GM19455 (cell line): ENCODE data around the gene GALNT15.
A peak's percentile ranks its signal among the peaks of the same experiment; 100 is the strongest.

ENCODE experiments used
- ATAC-seq: cut with Tn5 transposase; IDR thresholded peaks from one replicate; pipeline ENCODE4 v1.9.1; 2021; ENCODE audit not compliant: unreplicated experiment

Gene GALNT15, protein sequence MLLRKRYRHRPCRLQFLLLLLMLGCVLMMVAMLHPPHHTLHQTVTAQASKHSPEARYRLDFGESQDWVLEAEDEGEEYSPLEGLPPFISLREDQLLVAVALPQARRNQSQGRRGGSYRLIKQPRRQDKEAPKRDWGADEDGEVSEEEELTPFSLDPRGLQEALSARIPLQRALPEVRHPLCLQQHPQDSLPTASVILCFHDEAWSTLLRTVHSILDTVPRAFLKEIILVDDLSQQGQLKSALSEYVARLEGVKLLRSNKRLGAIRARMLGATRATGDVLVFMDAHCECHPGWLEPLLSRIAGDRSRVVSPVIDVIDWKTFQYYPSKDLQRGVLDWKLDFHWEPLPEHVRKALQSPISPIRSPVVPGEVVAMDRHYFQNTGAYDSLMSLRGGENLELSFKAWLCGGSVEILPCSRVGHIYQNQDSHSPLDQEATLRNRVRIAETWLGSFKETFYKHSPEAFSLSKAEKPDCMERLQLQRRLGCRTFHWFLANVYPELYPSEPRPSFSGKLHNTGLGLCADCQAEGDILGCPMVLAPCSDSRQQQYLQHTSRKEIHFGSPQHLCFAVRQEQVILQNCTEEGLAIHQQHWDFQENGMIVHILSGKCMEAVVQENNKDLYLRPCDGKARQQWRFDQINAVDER

DNA sequence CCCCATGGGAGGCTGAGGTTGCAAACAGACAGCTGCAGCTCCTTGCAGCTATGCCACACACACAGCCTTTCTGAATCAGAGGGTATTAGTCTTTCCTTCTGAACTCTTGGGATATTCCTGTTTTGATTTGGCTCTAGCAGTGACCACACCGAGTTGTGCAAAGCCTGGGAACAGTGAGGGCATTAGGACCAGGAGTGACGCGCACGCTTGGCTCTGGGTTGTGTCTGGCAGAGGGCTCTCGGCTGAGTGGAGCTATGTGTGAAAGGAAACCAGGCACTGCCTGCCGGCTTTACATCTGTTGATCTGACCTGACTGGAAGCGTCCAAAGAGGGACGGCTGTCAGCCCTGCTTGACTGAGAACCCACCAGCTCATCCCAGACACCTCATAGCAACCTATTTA, at the start of gene GALNT15:
Gene GALNT15, plus strand, starts transcription at position 292 of the 400 bp plus-strand sequence. CDS start 472 bp downstream, outside the sequence.
- ATAC-seq = no peak

DNA sequence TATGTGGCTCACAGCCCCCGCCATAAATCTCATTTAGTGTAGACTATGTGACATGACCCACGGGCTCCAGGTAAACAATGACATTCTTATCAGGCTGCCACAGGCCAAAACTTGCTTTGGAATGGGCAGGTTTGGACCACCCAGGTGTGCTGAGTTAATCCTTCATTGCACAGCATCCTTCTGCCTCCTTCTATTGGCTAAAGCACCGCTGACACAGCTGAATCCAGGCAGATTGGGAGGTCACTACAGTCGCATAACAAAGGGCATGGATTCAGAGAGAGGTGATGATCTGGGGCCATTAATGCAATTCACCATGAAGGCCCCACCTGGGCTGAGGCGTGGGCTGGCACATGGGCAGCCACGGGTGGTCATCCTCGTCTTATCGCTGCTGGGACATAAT, 47.8 kb upstream of the GALNT15 start:
- no peak for ATAC-seq

DNA sequence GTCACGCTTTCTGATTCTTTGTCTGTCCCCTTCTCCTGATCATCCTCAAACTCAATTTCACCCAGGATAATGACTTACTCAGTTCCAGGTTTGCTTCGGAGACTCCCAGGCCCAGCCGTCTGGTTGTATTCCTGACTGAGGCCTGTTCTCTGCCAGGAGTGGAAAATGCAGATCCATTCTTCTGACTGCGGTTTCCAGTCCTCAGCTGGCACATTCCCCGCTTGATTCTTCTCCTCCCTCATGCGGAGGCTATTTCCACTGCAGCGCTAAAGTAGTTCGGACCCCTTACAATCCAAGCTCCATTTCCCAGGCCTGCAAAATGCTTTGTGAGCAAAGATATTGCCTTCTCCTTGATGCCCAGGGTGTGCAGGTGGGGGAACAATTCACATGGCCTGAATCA, 47.2 kb upstream of the GALNT15 start:
- no peak for ATAC-seq

DNA sequence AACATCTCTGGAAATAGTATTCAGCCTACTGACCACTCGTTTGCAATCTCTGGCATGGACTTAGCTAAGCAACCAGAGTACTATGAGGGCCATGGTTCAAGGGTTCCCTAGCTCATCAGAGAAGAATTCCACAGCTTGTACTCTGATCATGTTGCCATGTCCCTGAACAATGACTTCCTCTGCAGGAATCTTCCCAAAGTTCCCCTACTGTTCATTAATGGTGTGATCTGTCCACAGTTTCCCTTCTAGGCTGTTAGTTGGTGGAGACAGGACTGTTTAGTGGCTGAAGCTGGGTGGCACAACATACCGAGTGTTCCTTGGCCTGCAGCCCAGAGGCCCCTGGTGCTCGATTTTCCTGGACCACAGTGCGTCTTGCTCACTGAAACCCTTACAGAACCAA, 44.4 kb upstream of the GALNT15 start:
- no peak for ATAC-seq

DNA sequence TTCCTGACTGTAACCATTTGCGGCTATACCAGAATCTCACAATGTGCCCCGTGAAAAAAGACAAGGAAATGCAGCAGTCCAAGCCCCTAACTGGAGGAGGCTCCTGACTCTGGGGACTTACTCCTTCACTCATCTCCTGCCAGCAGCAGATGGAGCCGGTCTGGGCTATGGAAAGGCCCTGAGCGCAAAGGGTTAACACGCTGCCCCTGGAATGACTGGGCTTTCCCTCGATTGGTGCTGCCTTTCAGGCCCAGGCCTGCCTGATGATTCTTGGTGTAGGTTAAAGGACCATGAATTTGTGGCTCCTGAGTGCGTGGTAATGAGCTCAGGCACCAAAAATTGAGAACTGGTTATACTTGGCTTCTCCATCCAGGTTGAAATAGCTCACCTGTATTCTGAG, 42.3 kb upstream of the GALNT15 start:
- no peak for ATAC-seq

DNA sequence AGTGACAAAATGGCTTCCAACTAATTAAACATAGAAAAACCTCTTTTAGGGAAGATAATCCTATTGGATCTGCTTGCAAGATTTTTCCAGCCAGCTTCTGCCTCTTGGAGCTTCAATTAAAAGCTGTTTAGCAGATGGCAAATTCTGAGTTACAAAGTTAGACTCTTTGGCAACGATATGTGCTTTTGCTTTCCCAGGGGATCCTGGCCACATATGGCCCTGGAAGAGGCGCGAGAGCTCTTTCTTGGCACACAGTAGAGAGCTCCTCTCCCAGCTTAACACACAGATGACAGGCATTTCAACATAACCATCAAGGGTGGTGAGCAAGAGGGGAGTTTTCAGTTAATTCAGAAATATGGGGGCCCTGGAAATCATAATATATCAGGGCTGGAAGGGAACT, 41.6 kb upstream of the GALNT15 start:
- no peak for ATAC-seq

DNA sequence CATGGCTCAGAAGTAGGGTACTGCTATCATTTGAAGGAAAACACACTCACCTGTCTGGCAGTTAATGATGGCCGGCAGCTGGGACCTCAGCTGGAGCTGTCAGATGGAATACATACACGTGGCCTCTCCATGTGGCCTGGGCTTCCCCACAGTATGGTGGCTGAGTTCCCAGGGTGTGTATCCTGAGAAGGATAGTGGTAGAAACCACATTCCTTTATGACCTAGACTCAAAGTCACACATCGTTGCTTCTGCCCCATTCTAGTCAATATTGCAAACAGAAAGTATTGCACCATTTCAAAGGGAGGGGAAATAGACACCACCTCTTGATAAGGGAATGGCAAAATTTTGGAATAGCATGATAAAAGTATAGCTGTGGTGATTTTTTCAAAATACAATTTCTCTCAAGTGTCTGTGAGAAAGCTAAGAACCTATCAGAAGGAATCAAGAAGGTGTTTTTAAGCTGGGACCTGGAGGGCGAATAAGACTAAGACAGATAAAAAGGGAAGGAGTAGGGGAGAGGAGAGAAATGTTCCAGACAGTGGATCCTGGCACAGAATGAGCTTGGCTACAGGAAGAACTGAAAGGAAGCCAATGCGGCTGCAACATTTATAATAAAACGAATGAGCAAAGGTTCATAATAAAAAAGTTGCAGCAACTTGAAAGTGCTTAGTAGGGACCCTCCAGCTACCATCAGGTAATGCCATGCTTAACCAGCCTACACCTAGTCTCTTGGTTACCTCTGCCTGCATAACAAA, 40.1 kb upstream of the GALNT15 start:
- no peak for ATAC-seq

DNA sequence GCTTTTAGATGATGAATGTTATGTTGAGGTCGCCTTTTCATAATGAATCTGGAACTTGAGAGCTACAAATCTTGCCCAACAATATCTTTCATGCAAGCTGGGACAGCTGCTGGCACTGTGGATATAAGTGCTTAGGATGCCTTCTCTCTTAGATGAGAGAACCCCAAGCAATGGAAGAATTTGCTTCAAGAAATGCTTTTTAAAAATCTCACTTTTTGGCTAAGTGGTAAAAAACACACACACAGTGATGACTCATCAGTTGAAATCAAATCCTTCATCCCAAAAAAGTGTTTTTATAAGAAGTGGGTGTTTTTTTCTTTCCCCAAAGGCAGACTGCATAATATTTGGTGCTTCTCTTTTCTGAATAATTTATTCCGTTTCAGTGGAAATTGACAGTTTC, 38.4 kb upstream of the GALNT15 start:
- no peak for ATAC-seq

DNA sequence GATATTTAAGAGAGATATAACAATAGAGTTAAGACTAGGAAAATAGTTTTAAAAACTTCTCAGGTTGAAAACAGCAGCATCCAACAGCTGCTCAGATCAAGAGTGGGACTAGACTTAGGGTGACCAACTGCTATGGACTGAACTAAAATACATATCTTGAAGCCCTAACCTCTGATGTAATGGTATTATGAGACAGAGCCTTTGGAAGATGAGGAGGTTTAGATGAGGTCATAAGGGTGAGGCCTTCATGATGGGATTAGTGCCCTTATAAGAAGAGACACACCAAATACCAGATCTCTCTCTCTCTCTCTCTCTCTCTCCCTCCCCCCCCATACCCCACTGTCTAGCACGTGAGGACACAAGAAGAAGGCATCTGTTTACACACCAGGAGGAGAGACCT, 37.4 kb upstream of the GALNT15 start:
- ATAC-seq = no peak

DNA sequence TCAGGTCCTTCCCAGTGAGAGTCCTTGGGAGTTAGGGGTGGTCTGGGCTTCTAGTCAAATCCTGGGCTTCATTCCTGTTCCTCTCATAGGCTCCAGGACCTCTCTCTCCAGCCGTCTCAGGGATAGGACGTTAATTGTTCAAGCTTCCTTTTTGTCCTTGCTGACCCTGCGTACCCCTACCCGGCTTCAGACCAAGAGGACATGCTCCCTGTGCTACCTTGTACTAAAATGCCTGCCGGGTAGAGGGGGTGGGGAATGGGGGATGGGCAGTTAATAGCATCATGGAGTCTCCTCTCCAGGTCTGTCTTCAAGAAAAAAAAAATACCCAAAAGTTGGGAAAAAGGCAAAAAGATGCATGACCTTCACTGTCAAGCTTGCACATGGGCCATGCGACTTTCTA, 36.5 kb upstream of the GALNT15 start:
- no peak for ATAC-seq

DNA sequence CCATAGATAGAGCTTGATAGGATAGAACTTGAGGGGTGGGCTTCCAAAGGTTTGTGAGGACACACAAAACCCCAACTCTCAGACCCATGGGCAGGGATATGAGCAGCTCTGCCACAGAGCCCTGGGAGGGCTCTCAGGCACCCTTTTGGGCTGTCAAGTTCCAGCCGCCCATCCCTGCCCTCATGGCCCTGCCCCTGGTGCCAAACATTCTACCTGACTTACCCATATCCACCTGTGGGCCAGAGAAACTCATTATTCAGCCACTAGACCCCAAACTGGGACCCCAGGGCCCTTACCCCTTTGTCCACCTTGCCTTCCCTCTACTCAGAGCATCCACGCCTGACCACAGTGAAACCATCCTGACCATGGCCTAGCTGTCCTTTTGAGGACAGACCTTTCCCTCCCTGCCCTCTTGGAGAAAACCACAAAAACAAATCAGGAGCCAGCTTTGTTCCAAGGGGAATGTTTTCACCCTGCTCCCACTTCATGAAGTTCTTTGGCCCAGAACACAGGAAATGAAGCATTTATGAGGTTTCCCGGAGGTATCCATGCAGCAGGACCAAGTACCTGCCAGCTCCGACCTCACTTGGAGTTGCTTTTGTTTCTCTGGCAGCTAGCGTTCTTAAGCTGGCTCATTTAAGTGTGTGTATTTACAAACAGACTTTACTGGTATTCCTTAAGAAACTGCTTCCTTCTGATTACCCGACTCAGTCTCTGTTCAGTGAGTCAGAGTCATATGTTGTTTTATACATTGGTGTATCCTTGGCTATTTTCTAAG, 34.2 kb upstream of the GALNT15 start:
- no peak for ATAC-seq

DNA sequence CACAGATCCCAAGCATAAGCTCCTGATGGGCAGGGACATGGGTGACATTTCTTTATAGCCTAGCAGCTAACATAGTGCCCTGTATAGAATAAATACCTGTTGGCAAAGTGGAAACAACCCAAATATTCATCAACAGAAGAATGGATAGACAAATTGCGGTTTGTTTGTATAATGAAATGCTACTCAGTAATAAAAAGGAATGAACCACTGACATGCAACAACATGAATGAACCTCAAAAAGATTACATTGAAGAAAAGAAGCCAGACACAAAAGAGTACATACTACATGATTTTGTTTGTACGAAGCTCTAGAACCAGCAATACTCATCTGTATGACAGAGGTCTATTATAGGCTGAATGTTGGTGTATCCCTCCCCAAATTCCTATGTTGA, 33.6 kb upstream of the GALNT15 start:
- ATAC-seq = no peak

DNA sequence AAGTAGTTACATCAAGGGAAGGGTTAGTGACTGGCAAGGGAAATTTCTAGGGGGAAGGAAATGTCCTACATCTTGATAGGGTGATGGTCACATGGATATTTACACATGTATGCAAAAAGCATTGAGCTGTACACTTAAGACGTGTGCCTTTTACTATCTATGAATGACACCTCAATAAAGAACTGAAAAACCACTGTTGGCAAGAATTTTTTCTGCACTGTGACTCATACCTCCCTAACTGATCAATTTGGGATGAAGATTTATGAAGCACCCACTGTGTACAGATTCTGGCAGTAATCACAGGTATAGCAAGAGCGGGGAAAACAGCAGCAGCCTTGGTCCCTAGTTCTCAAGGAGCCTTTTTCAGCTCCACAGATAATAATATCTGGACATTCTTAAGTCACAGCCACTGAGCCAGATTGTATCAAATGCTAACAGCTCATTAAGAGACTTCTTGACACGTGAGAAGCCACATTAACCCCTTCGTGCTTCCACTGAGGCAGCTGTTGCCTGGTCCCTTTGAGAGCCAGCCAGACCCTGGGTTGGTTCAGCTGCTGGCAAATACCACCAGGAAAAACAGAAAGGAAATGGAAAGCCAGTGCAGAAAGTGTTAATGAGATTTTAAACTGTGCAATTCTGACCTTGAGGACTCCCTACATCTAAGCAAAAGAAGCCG, 32.0 kb upstream of the GALNT15 start:
- no peak for ATAC-seq

DNA sequence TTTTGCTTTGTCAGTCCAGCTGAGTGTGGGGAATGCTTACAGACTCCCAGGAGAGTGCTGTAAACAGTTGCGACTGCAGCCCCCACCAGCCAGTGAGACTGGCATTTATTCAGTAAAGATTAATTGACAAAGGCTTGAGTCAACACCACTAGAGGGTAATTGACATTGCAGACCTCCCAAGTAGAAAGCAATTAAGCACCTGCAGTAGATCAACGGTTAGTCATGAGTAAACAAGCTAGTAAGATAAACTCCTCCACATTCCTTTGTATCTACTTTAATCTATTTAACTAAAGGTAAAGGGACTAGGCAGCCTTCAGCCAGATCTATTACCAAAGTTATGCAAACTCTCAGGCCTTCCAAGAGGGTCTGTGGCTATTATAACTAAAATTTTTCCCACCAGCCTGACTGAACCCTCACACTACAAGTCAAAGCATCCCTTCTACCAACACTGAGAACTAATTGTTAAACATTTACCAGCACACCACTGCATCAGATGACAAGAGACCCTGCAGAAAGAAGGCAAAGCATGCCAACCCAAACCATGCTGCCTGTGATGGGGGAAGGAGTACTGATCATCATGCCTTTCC, 30.5 kb upstream of the GALNT15 start:
- ATAC-seq = no peak

DNA sequence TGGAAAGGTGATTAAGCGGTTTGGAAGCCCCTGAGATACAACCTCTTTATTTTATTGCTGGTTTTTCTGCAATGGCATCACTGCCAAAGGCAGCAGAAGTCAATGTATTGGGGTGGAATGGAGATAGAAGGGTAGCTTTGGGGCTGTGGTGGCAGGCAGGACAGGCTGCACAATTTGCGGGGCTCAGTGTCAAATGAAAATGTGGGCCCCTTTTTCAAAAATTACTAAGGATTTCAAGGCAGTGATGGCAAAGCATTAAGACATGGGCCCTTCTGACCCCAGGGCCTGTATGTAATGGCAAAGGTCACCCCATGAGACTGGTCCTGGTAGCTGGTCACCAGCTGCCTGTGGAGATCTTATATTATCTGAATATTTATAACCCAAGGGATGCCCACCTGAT, 29.3 kb upstream of the GALNT15 start:
- no peak for ATAC-seq

DNA sequence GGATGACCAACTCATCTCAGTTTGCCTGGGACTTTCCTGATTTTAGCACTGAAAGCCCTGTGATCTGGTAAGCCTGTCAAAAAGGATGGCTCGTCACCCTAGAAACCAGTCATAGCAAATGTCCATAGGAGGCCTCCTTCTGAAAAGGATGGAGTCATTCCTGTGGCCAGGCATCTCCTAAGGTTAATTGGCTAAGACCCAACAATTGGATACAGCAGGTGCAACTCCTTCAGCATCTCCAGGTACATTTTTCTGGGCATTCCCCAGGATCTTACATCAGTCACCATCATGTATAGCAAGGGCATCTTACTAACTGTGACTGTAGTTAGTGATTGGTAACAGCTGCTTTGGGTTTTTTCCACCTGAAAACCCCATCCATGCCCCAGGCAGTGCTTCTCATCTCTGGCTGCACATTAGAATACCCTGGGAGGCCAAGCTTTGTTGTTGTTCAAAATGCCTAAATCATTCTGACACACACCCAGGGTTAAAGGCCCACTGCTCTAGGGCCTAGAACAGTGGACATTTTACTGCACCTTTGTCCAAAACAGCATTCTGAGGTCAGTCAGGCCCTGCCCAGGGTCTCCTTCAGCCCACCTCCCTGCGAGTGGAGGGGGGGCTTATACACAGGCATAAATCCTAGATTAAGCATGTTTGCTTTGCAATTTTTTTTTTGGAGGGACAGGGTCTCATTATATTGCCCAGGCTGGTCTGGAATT, 28.3 kb upstream of the GALNT15 start:
- peak; percentile 66 for ATAC-seq

DNA sequence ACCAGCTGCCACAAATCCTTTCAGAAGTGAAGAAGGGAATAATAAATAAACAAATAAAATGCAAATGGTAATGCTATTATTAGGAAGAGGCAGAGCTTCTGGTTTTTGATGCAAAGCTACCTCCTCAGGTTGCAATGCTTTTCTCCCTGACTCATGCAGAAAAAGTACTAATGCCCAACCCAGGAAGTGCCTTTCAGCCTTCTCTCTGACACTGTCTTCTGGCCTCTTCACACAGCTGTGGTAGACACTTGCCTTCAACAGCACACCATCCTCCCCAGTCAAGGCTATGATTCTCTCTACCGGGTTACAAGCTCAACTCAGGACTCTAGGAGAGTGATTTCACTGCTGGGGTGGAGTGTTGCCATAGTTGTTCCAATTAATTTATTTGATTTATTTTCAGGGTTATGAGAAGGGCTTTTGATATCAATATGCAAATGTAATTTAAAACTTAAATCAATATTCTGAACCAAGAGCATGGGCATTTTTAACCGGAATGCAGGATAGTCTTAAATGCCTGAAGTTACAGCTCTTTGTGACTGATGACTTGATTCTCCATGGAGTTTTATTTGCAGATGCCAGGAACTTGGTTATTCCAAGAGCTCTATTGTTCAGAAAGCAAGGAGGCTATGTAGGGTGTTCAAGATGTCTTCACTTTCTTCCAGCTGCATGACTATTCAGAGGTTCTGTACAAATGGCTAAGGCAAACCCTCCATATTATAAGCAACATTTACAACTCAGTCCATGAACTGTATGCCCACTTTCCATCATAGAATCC, 27.1 kb upstream of the GALNT15 start:
- no peak for ATAC-seq

DNA sequence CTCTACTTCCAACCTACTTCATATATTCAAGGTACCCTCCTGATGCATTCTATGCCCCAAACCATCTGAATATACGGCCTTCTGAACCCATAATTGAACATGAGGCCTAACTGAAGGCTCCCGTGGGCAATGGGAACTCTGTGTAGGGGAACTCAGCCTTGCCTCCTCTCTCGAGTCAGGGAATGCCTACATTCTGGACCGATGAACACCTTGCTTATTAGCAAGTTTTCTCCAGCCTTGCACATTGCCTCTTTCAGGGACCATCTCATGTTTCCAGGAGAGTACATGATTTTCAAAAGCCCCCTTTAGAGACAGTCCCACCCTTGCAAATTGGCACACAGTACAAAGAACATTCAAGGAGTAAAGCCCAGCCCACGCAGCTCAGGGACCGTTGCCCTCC, 26.3 kb upstream of the GALNT15 start:
- no peak for ATAC-seq

DNA sequence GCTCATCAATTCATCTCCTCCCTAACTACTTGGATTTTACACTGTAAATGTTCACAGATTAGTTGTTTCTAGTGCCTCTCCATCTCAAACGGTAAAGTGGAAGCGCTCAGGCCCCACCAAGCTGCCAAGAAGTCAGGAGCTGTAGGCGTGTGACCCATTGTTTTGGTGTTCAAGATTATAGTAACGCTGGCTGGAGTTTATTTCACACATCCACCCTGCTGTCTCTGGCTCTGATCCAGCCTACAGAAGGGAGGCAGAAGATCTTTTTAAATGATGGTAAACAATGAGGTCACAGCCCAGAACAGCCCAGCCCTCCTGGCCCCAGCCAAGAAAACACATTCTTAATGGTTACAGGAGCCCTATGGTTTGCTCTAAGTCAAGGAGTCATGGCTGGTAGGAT, 25.7 kb upstream of the GALNT15 start:
- no peak for ATAC-seq
